HCT116 (cell line): Measurements from ENCODE around the gene USO1. TPM values are rescaled to one million over a fixed set of nuclear protein-coding genes. Genes with fewer than 3 reads are reported as not detected.

ENCODE experiments used
- total RNA-seq: library from RNA; stranded (reverse); gene quantifications from one replicate; pipeline ENCODE4 v1.2.1, GENCODE V29; 2021; ENCODE audit not compliant: unreplicated experiment

Gene USO1
- total RNA-seq, 1 experiment from 2014 or later = 72.7 TPM

Other genes with a start within 250 kb of the USO1 start
- 33.4 TPM for gene RCHY1, start 210.2 kb upstream of the USO1 start, total RNA-seq
- gene THAP6, start 210.1 kb upstream of the USO1 start, total RNA-seq = 25.5 TPM
- gene ODAPH, start 168.5 kb upstream of the USO1 start, total RNA-seq = not detected
- gene CDKL2, start 94.0 kb upstream of the USO1 start, total RNA-seq = 1.2 TPM
- gene G3BP2, start 51.2 kb upstream of the USO1 start, total RNA-seq = 153 TPM
- not detected for gene PPEF2, start 177.9 kb downstream of the USO1 start, total RNA-seq
- 17.0 TPM for gene NAAA, start 216.4 kb downstream of the USO1 start, total RNA-seq